HL-60/S4 treated with phorbol 12-myristate 13-acetate at 8.2 ng/mL for 4 days and 3 days (cell line): Measurements from ENCODE around the gene TMEM91.

ENCODE experiments used
- in situ Hi-C: fragments of 300-500 bp; cut with MboI; formaldehyde crosslinking; loops from 2 replicates; pipeline ENCODE4 v1.15.0; 2022; ENCODE audit warnings: low sequenced_read_pairs

TMEM91 gene

DNA sequence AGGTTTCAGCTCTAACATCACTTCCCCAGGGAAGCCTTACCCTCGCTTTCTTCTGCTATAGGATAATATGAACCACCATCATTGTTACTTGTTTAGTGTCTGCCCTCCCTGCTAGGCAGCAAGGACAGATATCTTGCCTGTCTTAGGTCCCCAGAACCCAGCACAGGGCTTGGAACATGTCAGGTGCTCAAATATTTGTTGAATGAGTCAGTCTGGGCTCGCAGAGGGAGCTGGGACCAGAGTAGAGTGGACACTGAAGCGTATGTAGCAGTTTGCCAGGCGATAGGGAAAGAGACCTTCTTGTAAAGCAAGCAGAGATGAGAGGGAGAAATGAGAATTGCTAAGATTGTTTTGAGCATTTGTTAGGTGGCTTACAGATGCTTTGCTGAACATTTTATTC, 33.0 kb downstream of the TMEM91 start:
- in situ Hi-C loops: no loop called here

GRCh38 chr19:41410336-41411054, 34.2 kb downstream of the TMEM91 start:
- in situ Hi-C loops: no loop called here

GRCh38 chr19:41411100-41411967, 35.0 kb downstream of the TMEM91 start:
- in situ Hi-C loops: no loop called here

- in situ Hi-C loops: no loop called here
Observed at GRCh38 chr19:41411968-41412265, 35.6 kb downstream of the TMEM91 start.

DNA sequence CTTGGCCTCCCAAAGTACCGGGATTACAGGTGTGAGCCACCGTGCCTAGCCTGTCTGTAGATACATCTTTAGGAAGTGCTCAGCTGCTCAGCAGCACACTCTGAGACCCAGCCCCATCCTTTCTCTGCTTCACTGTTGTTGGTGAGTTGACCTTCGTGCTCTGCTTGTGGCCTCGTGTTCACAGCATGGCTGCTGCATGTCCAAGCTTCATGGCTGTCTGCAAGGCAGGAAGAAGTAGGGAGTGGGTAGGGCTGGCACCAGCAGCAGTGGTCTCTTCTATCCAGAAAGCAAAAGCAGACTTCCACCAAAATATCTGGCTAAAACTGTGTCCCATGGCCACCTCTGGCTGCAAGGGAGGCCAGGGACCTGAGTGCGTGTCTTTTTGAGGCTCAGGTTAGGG, 36.6 kb downstream of the TMEM91 start:
- in situ Hi-C loops: no loop called here

DNA sequence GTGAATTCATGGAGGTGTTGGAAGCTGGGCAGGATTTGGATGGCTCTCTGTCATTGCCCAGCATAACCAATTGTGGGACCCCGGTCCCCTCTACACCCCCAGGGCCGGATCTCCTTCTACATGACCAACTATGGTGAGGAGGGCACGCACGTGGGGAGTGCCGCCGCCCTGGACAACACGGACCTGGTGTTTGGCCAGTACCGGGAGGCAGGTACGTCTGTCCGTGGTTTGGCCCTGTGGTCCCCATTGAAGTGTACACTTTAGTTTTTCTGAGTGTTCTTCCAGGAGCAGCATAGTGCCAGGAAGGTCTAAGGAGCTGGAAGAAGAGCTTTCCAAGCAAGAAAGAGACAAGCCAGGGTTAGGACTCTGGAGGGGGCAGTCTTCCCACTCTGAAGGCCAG, 37.6 kb downstream of the TMEM91 start:
- in situ Hi-C loops: no loop called here

DNA sequence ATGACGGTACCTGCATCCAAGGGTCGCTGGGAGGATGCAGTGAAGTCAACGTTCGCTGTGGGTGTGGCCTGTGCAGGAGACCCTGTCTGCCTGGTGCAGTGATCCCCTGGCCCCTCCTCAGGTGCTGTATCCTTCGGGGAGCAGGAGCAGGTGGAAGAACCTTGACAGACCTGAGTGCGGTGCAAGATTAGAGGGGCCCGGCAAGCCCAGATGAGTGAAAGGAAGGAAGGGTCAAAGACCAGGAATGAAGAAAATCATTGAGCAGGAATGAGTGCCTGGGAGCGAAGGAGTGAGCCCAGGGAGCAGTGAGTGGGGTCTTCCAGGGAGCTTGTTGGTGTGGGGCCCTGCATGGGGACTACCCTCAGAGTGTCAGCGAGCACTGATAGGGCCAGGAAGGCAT, 38.1 kb downstream of the TMEM91 start:
- in situ Hi-C loops: no loop called here

- in situ Hi-C loops: no loop called here
Observed at GRCh38 chr19:41415154-41415571, 38.8 kb downstream of the TMEM91 start.

GRCh38 chr19:41416194-41416674, 39.9 kb downstream of the TMEM91 start:
- in situ Hi-C loops: no loop called here

- in situ Hi-C loops: no loop called here
Observed at GRCh38 chr19:41420101-41420880, 44.0 kb downstream of the TMEM91 start.

- in situ Hi-C loops: no loop called here
Observed at GRCh38 chr19:41421314-41421713, 45.0 kb downstream of the TMEM91 start.

GRCh38 chr19:41421973-41422372, 45.6 kb downstream of the TMEM91 start:
- in situ Hi-C loops: no loop called here

- in situ Hi-C loops: no loop called here
Observed at GRCh38 chr19:41422456-41422855, 46.1 kb downstream of the TMEM91 start.

GRCh38 chr19:41422955-41423354, 46.6 kb downstream of the TMEM91 start:
- in situ Hi-C loops: no loop called here

DNA sequence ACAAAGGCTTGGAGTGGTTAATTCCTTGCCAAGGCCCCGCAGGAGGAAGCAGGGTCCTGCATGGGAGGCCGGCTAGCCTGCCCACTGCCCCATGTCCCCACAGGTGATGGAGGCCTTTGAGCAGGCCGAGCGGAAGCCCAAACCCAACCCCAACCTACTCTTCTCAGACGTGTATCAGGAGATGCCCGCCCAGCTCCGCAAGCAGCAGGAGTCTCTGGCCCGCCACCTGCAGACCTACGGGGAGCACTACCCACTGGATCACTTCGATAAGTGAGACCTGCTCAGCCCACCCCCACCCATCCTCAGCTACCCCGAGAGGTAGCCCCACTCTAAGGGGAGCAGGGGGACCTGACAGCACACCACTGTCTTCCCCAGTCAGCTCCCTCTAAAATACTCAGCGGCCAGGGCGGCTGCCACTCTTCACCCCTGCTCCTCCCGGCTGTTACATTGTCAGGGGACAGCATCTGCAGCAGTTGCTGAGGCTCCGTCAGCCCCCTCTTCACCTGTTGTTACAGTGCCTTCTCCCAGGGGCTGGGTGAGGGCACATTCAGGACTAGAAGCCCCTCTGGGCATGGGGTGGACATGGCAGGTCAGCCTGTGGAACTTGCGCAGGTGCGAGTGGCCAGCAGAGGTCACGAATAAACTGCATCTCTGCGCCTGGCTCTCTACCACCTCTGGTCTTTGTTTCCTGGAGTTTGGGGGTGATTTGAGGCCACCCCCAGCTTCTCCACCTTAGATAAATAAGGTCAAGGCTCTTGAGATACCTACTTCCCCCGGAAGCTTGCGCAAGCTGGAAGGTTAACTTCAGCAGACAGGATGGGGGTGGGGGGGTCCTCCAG, 48.2 kb downstream of the TMEM91 start:
- in situ Hi-C loops: no loop called here

DNA sequence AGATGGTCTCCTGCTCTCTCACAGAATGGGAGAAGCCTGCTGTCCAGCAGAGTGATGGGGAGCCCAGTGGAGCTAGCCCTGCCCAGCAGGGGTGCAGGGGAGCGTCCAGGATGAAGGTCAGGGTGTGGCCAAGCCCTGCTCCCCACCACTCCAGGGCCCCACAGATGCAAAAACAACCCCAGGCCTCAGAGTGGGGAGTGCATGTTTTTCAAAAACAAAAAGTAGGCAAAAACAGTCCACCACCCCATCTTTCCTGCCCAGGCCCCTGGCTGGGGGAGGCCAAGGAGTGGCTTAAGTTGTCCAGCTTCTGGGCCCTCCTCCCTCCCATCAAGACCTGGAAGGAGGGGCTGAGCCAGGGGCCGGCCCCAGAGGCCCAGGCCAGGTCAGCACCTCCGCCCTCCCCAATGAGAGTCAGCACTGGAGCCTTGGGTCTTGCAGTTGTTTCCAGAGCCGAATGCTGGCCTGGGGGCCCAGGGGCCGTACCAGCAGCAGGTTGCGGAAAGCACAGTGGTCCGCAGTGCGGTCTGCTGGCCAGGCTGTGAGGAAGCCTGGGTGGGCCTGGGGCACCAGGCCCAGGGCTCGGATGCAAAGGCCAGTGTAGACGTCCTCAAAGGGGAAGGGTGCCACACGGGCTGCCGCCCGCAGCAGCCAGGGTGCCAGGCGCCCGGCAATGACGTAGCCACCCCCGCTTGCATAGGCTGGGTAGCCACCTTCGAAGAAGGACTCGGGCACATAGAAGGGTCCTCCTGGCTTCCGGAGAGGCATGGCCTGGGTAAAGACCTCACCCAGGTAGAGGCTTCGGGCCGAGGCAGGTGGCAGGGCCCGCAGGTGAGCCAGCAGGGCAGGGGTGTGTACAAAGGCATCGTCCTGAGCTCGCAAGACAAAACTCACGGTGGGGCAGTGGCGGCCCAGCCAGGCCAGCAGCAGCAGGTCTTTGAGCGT, 49.1 kb downstream of the TMEM91 start:
- in situ Hi-C loops: no loop called here

DNA sequence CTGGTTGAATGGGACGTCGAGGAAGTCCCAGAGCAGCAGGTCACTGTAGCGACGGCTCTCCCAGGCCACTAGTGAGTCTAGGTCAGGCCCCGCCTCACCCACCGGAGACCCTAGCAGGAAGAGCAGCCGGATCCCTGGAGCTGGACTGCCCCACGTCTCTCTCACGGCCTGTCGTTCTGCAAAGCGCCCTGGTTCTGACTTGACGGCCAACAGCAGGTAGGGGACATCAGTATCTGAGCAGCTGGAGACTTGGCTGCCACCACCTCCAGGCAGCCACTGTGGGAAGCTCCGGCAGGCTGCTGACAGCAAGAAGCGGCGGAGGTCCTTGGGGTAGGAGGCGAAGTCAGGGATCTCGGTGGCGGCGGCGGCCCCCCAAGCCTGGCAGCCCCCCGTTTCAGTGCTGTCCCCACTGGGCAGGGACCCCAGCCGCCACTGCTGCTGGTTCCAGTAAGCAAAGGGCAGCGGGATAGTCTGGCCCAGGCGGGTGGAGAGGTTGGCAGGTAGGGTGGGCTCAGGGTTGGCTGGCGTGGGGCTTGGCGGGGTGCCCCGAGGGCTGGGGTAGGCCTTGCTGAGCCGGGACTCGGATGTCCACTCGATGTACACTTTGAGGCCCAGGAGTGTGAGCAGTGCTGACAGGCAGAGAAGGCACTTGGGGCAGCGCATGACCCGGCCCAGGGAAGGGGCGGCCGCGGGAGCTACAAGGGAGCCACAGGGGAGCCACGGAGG, 49.9 kb downstream of the TMEM91 start:
- in situ Hi-C loops: no loop called here

DNA sequence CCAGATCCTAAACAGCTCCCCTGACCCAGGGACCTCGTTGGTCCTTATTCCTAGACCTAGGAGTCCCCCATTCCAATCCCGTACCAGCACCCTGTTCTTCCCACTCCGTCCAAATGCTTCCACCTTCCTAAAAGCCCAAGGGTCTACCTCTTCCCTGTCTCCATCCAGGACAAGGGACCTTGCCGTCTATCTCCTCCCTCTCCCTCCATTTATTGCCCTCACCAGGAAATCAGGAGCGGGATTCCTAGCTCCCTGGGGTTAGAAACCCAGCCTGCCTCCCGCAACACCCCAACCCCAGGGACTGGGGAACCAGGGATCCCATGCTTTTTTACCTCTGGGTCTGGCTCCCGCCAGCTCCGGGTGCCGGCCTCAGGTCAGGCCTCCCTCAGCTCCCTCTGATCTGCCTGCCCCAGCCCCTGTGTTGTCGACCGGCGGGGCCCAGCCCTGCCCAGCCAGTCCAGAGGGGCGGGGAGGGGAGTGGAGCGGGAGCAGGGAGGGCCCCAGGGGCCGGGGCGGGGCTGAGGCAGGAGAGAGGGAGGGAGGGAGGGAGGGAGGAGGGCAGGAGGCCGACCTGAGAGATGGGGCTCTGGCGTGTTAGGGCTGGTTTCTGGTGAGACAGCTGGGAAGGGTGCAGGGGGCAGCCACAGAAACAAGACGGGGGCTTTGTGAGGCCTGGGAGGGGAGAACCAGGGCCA, 50.8 kb downstream of the TMEM91 start, which contains the start of gene B3GNT8:
B3GNT8 (minus strand) TSS at position 423 of the 695 bp plus-strand sequence. CDS start 596 bp downstream, outside the sequence.
- in situ Hi-C loops: no loop called here
